HG02884 (cell line): ENCODE results near the gene ARRDC5.
"Not testable (repeated sequence)": the region's sequence is repeated elsewhere in the genome, so short reads cannot be mapped to it uniquely, and the experiment has no call there.

Experiments
- ATAC-seq: cut with Tn5 transposase; IDR thresholded peaks from one replicate; pipeline ENCODE4 v1.9.1; 2021; ENCODE audit warnings: mild to moderate bottlenecking, moderate library complexity; ENCODE audit not compliant: unreplicated experiment

ARRDC5 gene

GRCh38 chr19:4871711-4872110, 31.0 kb downstream of the ARRDC5 start:
- ATAC-seq, result no peak

- ATAC-seq, result no peak
Measured at GRCh38 chr19:4870025-4870700, 32.5 kb downstream of the ARRDC5 start.

GRCh38 chr19:4868286-4868834, 34.3 kb downstream of the ARRDC5 start:
- no peak for ATAC-seq

GRCh38 chr19:4867534-4868285, 35.0 kb downstream of the ARRDC5 start, which contains the start of gene PLIN3:
Gene PLIN3, minus strand, starts transcription at chr19:4867667. Its CDS starts 6,273 bp downstream, at chr19:4861394.
- ATAC-seq, result peak; percentile 77

- ATAC-seq, result no peak
Measured at GRCh38 chr19:4866595-4867424, 35.9 kb downstream of the ARRDC5 start.

- ATAC-seq, result no peak
Measured at GRCh38 chr19:4861147-4861546, 41.5 kb downstream of the ARRDC5 start.

GRCh38 chr19:4859697-4860096, 43.0 kb downstream of the ARRDC5 start:
- ATAC-seq, result no peak

- ATAC-seq, result not testable (repeated sequence)
Measured at GRCh38 chr19:4856468-4856867, 46.2 kb downstream of the ARRDC5 start.

- not testable (repeated sequence) for ATAC-seq
Measured at GRCh38 chr19:4853506-4853905, 49.2 kb downstream of the ARRDC5 start.

- ATAC-seq, result no peak
Measured at GRCh38 chr19:4852484-4852883, 50.2 kb downstream of the ARRDC5 start.

GRCh38 chr19:4851551-4852290, 51.0 kb downstream of the ARRDC5 start:
- no peak for ATAC-seq

GRCh38 chr19:4849019-4849418, 53.7 kb downstream of the ARRDC5 start:
- ATAC-seq, result no peak

GRCh38 chr19:4847190-4847973, 55.3 kb downstream of the ARRDC5 start:
- ATAC-seq, result no peak

- not testable (repeated sequence) for ATAC-seq
Measured at GRCh38 chr19:4845975-4846374, 56.7 kb downstream of the ARRDC5 start.

GRCh38 chr19:4844348-4845179, 58.1 kb downstream of the ARRDC5 start:
- no peak for ATAC-seq

GRCh38 chr19:4843647-4843965, 59.1 kb downstream of the ARRDC5 start:
- ATAC-seq, result no peak
